Urinary bladder (tissue), 4 donors: Measurements from ENCODE around the gene PHRF1. TPM values are rescaled to one million over a fixed set of nuclear protein-coding genes. Genes with fewer than 3 reads are reported as not detected.

Experiments
- DNase-seq: peaks from one replicate; pipeline ENCODE4 v3.0.0-alpha.2; 2015; ENCODE audit errors: extremely low spot score
- H3K27ac ChIP-seq: one replicate; pipeline ENCODE4 v1.5.1; 2013; ENCODE audit warnings: low read depth, mild to moderate bottlenecking, moderate library complexity
- H3K36me3 ChIP-seq: one replicate; pipeline ENCODE4 v1.6.1; 2013; ENCODE audit warnings: mild to moderate bottlenecking, moderate library complexity; ENCODE audit not compliant: insufficient read depth
- H3K4me1 ChIP-seq: one replicate; pipeline ENCODE4 v1.6.1; 2013; ENCODE audit warnings: mild to moderate bottlenecking, moderate library complexity; ENCODE audit not compliant: insufficient read depth
- H3K4me3 ChIP-seq: one replicate; pipeline ENCODE4 v1.5.1; 2013; ENCODE audit warnings: low read depth, low read length
- WGBS: extraction: QIAGEN DNeasy Blood & Tissue Kit; methylation state at CpG from one replicate; pipeline ENCODE4 v1.1.7; 2013; 5-methylcytosine and 5-hydroxymethylcytosine counted together
- polyA plus RNA-seq: library from polyadenylated mRNA; stranded (reverse); fragments of 200-250 nt; gene quantifications from one replicate; pipeline ENCODE4 v1.2.3, GENCODE V29; 2013
- total RNA-seq: library from RNA; depleted of rRNA; stranded (reverse); fragments of >200 nt; gene quantifications from one replicate; pipeline ENCODE4 v1.2.3, GENCODE V29; 2014
- donor health status: healthy with polysubstance abuse.
- donor health status: healthy.

PHRF1 gene
- total and polyA plus RNA-seq, 2 donors = 16.5 to 21.1 TPM

- DNase-seq = no peak
- H3K27ac ChIP-seq = no peak overlapping the region
- peak overlapping the region; percentile 67 for H3K4me3 ChIP-seq
- no peaks in the 10 kb centered on the region for H3K36me3 ChIP-seq
- 77% methylated on average over 18 of the region's 18 CpGs for WGBS
- H3K4me1 ChIP-seq = peaks cover 2% of the 10 kb centered on the region
These were observed 16.5 kb upstream of the PHRF1 start for GRCh38 chr11:559712-560304.

GRCh38 chr11:560305-561147, 15.7 kb upstream of the PHRF1 start, which contains the start of the genes LMNTD2 and RASSF7:
Gene LMNTD2 (minus strand): TSS chr11:560738. CDS start chr11:560716, 22 bp downstream.
Gene RASSF7 (plus strand): TSS chr11:560970. CDS start chr11:561769, 799 bp downstream.
- no peaks in the 10 kb centered on the region for H3K36me3 ChIP-seq
- peaks cover 2% of the 10 kb centered on the region for H3K4me1 ChIP-seq
- H3K4me3 ChIP-seq = peak within 1 kb of the TSS; percentile 67
- 1% methylated on average over 95 of the region's 95 CpGs for WGBS
- H3K27ac ChIP-seq = peak within 1 kb of the TSS; percentile 87
- DNase-seq = peak; percentile 39

- no peaks in the 10 kb centered on the region for H3K4me1 ChIP-seq
- DNase-seq = peak; percentile 57
- H3K36me3 ChIP-seq = no peaks in the 10 kb centered on the region
- H3K27ac ChIP-seq = peak overlapping the region; percentile 87
- H3K4me3 ChIP-seq = peak overlapping the region; percentile 67
- WGBS = 9% methylated on average over 67 of the region's 67 CpGs
These were observed 14.9 kb upstream of the PHRF1 start for GRCh38 chr11:561148-562003.

GRCh38 chr11:562046-562645, 14.1 kb upstream of the PHRF1 start:
- no peak overlapping the region for H3K27ac ChIP-seq
- no peak for DNase-seq
- H3K4me3 ChIP-seq = no peak overlapping the region
- H3K36me3 ChIP-seq = no peaks in the 10 kb centered on the region
- WGBS = 94% methylated on average over 29 of the region's 29 CpGs
- no peaks in the 10 kb centered on the region for H3K4me1 ChIP-seq

GRCh38 chr11:563066-563811, 13.0 kb upstream of the PHRF1 start:
- DNase-seq = no peak
- Histone ChIP-seq H3K4me1 (no peaks in the 10 kb centered on the region), H3K36me3 (no peaks in the 10 kb centered on the region), H3K27ac (no peak overlapping the region), H3K4me3 (no peak overlapping the region)
- WGBS = 88% methylated on average over 18 of the region's 18 CpGs

- DNase-seq = no peak
- no peak overlapping the region for H3K4me3 ChIP-seq
- no peaks in the 10 kb centered on the region for H3K4me1 ChIP-seq
- H3K27ac ChIP-seq = no peak overlapping the region
- H3K36me3 ChIP-seq = no peaks in the 10 kb centered on the region
- 79% methylated on average over 12 of the region's 12 CpGs for WGBS
These were observed 12.3 kb upstream of the PHRF1 start for GRCh38 chr11:563812-564578.

GRCh38 chr11:565921-566509, 10.3 kb upstream of the PHRF1 start:
- H3K4me3 ChIP-seq = no peak overlapping the region
- no peaks in the 10 kb centered on the region for H3K4me1 ChIP-seq
- H3K27ac ChIP-seq = no peak overlapping the region
- WGBS = 84% methylated on average over 12 of the region's 12 CpGs
- H3K36me3 ChIP-seq = no peaks in the 10 kb centered on the region
- DNase-seq = no peak

GRCh38 chr11:567011-567628, 9.2 kb upstream of the PHRF1 start:
- DNase-seq = no peak
- Histone ChIP-seq H3K36me3 (no peaks in the 10 kb centered on the region), H3K4me1 (no peaks in the 10 kb centered on the region), H3K4me3 (no peak overlapping the region), H3K27ac (no peak overlapping the region)
- 90% methylated on average over 18 of the region's 18 CpGs for WGBS

GRCh38 chr11:567629-568292, 8.5 kb upstream of the PHRF1 start:
- 22% methylated on average over 41 of the region's 41 CpGs for WGBS

GRCh38 chr11:568306-569157, 7.7 kb upstream of the PHRF1 start:
- DNase-seq = peak; percentile 74
- Histone ChIP-seq H3K4me3 (peak overlapping the region; percentile 66), H3K4me1 (no peaks in the 10 kb centered on the region), H3K36me3 (no peaks in the 10 kb centered on the region), H3K27ac (peak overlapping the region; percentile 80)
- WGBS = 1% methylated on average over 123 of the region's 123 CpGs

More at GRCh38 chr11:567629-568292, 8.5 kb upstream of the PHRF1 start:
- H3K4me1 ChIP-seq = no peaks in the 10 kb centered on the region
- H3K27ac ChIP-seq = peak overlapping the region; percentile 71
- H3K36me3 ChIP-seq = no peaks in the 10 kb centered on the region
- no peak for DNase-seq
- peak overlapping the region; percentile 66 for H3K4me3 ChIP-seq
